RWPE1 (cell line): Measurements from ENCODE around the gene CFP.

Experiments used
- CTCF ChIA-PET: fragments of 350-600 bp; sonication (Branson Sonifier 250); formaldehyde crosslinking; extraction: SDS; loops from one replicate; lab custom pipeline; 2021; lab: Yijun Ruan, JAX
- POLR2A ChIA-PET: fragments of 400-600 bp; formaldehyde crosslinking; extraction: SDS; loops from one replicate; lab custom pipeline; 2020; ENCODE audit warnings: antibody characterized with exemption; ENCODE audit not compliant: low non-redundant PET; lab: Yijun Ruan, JAX
- DNase-seq: peaks from one replicate; pipeline ENCODE4 v3.0.0; 2012; ENCODE audit warnings: low spot score
- H3K27ac ChIP-seq: fragments of 450-650 bp; 2 replicates; pipeline ENCODE4 v1.5.1; 2017
- CTCF ChIP-seq: fragments of 450-650 bp; conservative IDR thresholded peaks from 2 replicates; pipeline ENCODE4 v1.5.1; 2017; ENCODE audit warnings: low read depth, mild to moderate bottlenecking

The CFP gene

GRCh38 chrX:47577901-47578300 is 51.8 kb downstream of the CFP start:
- ChIA-PET POLR2A (no interaction called here), CTCF (interaction anchor here (1.2 kb wide), 1 partner anchor 51 kb away, joined by 3 read pairs; no protein-coding TSS in a partner anchor)
- TF ChIP-seq CTCF: no peak
- H3K27ac ChIP-seq: peak overlapping the region; percentile 47
- no peak for DNase-seq

DNA sequence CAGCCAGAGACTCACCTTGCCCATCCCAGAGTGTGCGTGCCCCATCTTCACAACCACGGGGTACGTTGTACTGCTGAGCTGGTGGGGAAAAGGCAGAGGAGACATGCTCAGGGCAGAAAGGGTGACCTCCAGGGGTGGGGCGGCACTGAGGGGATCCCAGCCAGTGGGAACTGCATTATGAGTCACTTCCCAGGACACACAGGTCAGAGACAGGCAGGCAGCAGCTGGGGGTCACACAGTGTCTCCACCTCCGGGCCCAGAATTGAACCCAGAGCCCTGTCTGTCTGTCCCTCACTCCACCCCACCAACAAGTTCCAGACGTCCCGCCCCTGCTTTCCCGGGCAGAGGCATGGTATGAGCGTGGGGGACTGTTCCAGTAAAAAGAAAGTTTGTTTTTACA is 52.3 kb downstream of the CFP start:
- H3K27ac ChIP-seq: peak overlapping the region; percentile 47
- CTCF ChIA-PET: interaction anchor here (1.2 kb wide), 1 partner anchor 51 kb away, joined by 3 read pairs; no protein-coding TSS in a partner anchor
- POLR2A ChIA-PET: no interaction called here
- no peak for TF ChIP-seq CTCF
- no peak for DNase-seq

GRCh38 chrX:47576021-47576898 is 53.5 kb downstream of the CFP start:
- POLR2A ChIA-PET: no interaction called here
- no peak for DNase-seq
- CTCF ChIA-PET: no interaction called here
- H3K27ac ChIP-seq: peak overlapping the region; percentile 25
- no peak for TF ChIP-seq CTCF

- CTCF ChIA-PET: interaction anchor here (0.6 kb wide), 1 partner anchor 277 kb away, joined by 3 read pairs; no protein-coding TSS in a partner anchor
Observed at GRCh38 chrX:47574547-47575301, 55.0 kb downstream of the CFP start.

GRCh38 chrX:47574076-47574546 is 55.6 kb downstream of the CFP start:
- CTCF ChIA-PET: no interaction called here
- DNase-seq: no peak
- no peak for TF ChIP-seq CTCF
- POLR2A ChIA-PET: no interaction called here
- peak overlapping the region; percentile 97 for H3K27ac ChIP-seq

More at GRCh38 chrX:47574547-47575301, 55.0 kb downstream of the CFP start:
- no peak for DNase-seq
- peak overlapping the region; percentile 97 for H3K27ac ChIP-seq
- POLR2A ChIA-PET: no interaction called here
- TF ChIP-seq CTCF: no peak
